Neural cell (in vitro differentiated cells): Measurements from ENCODE around the gene MARVELD3.

Experiments used
- EZH2 ChIP-seq: fragments of 200-600, 300-800 bp; shearing (Covaris generic), sonication (generic); IDR thresholded peaks from 2 replicates; pipeline ENCODE4 v1.6.1; 2014; ENCODE audit warnings: antibody characterized with exemption, low read length, borderline replicate concordance, mild to moderate bottlenecking; ENCODE audit not compliant: insufficient read depth, poor library complexity, severe bottlenecking
- MXI1 ChIP-seq: fragments of 450-650 bp; conservative IDR thresholded peaks from 2 replicates; pipeline ENCODE4 v1.6.1; 2014; ENCODE audit warnings: antibody characterized with exemption, mild to moderate bottlenecking; ENCODE audit not compliant: poor library complexity, severe bottlenecking
- POLR2AphosphoS5 ChIP-seq: IDR thresholded peaks from 2 replicates; pipeline ENCODE4 v1.6.1; 2012
- SMC3 ChIP-seq: fragments of 450-650 bp; conservative IDR thresholded peaks from 2 replicates; pipeline ENCODE4 v1.6.1; 2014; ENCODE audit warnings: antibody characterized with exemption, mild to moderate bottlenecking, moderate library complexity; ENCODE audit not compliant: poor library complexity
- TF ChIP-seq, protein P1 (sequence below): fragments of 450-650 bp; IDR thresholded peaks from 2 replicates; pipeline ENCODE4 v1.5.1; 2014; ENCODE audit warnings: antibody characterized with exemption, mild to moderate bottlenecking, moderate library complexity; ENCODE audit not compliant: poor library complexity, severe bottlenecking
- TF ChIP-seq, protein P2 (sequence below): IDR thresholded peaks from 2 replicates; pipeline ENCODE4 v1.6.1; 2012; ENCODE audit warnings: borderline replicate concordance

DNA sequence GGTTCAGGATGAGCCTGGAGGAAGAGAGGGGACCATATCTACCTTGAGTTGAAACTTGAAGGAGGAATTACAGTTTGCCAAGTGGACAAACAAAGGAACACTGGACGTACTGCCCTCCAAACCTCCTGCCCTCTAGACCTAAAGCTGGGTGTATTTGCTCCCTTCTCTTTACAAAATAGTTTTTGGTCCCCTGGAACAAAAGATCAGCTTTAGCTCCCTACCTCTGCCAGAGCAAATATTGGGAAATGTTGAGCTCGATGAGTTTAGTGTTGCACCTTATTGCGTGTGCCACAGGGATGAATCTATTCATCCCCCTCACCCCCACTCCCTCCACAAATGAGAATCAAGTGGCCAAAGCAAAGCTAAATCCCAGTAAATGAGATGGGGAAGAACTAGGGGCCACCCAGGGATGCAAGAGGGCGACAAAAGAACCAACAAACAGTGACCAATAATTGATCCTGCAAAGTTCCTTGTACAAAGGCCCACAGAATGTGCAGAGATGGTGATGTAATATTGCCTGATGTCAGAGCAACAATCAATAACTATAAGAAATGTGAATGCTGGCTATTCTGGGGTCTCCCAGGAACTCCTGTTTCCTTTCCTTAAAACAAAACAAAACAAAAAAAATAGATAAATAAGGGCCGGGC is 31.9 kb upstream of the MARVELD3 start:
- TF ChIP-seq POLR2AphosphoS5 (no peak), EZH2 (no peak), MXI1 (no peak), SMC3 (no peak)
- TF ChIP-seq, protein P1, sequence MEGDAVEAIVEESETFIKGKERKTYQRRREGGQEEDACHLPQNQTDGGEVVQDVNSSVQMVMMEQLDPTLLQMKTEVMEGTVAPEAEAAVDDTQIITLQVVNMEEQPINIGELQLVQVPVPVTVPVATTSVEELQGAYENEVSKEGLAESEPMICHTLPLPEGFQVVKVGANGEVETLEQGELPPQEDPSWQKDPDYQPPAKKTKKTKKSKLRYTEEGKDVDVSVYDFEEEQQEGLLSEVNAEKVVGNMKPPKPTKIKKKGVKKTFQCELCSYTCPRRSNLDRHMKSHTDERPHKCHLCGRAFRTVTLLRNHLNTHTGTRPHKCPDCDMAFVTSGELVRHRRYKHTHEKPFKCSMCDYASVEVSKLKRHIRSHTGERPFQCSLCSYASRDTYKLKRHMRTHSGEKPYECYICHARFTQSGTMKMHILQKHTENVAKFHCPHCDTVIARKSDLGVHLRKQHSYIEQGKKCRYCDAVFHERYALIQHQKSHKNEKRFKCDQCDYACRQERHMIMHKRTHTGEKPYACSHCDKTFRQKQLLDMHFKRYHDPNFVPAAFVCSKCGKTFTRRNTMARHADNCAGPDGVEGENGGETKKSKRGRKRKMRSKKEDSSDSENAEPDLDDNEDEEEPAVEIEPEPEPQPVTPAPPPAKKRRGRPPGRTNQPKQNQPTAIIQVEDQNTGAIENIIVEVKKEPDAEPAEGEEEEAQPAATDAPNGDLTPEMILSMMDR: no peak
- TF ChIP-seq, protein P2, sequence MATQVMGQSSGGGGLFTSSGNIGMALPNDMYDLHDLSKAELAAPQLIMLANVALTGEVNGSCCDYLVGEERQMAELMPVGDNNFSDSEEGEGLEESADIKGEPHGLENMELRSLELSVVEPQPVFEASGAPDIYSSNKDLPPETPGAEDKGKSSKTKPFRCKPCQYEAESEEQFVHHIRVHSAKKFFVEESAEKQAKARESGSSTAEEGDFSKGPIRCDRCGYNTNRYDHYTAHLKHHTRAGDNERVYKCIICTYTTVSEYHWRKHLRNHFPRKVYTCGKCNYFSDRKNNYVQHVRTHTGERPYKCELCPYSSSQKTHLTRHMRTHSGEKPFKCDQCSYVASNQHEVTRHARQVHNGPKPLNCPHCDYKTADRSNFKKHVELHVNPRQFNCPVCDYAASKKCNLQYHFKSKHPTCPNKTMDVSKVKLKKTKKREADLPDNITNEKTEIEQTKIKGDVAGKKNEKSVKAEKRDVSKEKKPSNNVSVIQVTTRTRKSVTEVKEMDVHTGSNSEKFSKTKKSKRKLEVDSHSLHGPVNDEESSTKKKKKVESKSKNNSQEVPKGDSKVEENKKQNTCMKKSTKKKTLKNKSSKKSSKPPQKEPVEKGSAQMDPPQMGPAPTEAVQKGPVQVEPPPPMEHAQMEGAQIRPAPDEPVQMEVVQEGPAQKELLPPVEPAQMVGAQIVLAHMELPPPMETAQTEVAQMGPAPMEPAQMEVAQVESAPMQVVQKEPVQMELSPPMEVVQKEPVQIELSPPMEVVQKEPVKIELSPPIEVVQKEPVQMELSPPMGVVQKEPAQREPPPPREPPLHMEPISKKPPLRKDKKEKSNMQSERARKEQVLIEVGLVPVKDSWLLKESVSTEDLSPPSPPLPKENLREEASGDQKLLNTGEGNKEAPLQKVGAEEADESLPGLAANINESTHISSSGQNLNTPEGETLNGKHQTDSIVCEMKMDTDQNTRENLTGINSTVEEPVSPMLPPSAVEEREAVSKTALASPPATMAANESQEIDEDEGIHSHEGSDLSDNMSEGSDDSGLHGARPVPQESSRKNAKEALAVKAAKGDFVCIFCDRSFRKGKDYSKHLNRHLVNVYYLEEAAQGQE: no peak
